Ovary (tissue), 9 donors: ENCODE data around the gene PGAP1. TPM values are rescaled to one million over a fixed set of nuclear protein-coding genes. Genes with fewer than 3 reads are reported as not detected.

Experiments used
- DNase-seq, 5 donors: peaks; one replicate each; pipeline ENCODE4 v3.0.0-alpha.2; 2019 to 2020
- H3K27ac ChIP-seq, 2 donors: fragments of 200-600 bp; one replicate each; pipeline versions ENCODE4 v1.5.1 to v1.8.0; 2019 to 2022
- H3K27me3 ChIP-seq: fragments of 200-600 bp; one replicate; pipeline ENCODE4 v1.8.0; 2022
- H3K36me3 ChIP-seq: fragments of 200-600 bp; sonication (generic); one replicate; pipeline ENCODE4 v1.5.1; 2019
- H3K4me1 ChIP-seq: one replicate; pipeline ENCODE4 v1.8.1; 2013; ENCODE audit warnings: mild to moderate bottlenecking, moderate library complexity; ENCODE audit not compliant: insufficient read depth
- H3K4me3 ChIP-seq: fragments of 200-600 bp; sonication (generic); one replicate; pipeline ENCODE4 v1.5.1; 2017
- H3K9me3 ChIP-seq, 2 donors: fragments of 200-600 bp in 1 of 2; sonication (generic) in 1 of 2; one replicate each; pipeline versions ENCODE4 v1.5.1 to v1.8.1; 2013 to 2019; ENCODE audit warnings: mild to moderate bottlenecking in 1 of 2, moderate library complexity in 1 of 2
- CTCF ChIP-seq, 3 donors: fragments of 450-650 bp in 2 of 3; fragments of 200-600 bp in 1 of 3; IDR thresholded peaks; one replicate each; pipeline versions ENCODE4 v1.5.1 to v1.8.0; 2016 to 2022; ENCODE audit warnings: antibody characterized with exemption in 3 of 3, mild to moderate bottlenecking in 1 of 3
- EP300 ChIP-seq: sonication (generic); formaldehyde crosslinking; IDR thresholded peaks from one replicate; pipeline ENCODE4 v1.6.1; 2017; ENCODE audit warnings: antibody characterized with exemption
- POLR2A ChIP-seq: fragments of 450-650 bp; IDR thresholded peaks from one replicate; pipeline ENCODE4 v1.6.1; 2017; ENCODE audit warnings: antibody characterized with exemption, mild to moderate bottlenecking, moderate library complexity
- WGBS, 3 donors: extraction: QIAGEN DNeasy Blood & Tissue Kit in 1 of 3; methylation state at CpG; one replicate each; pipeline versions ENCODE4 v1.1.5 to v1.1.7; 2013 to 2017; 5-methylcytosine and 5-hydroxymethylcytosine counted together
- intact Hi-C, 4 donors: fragments of 100-400 bp; cut with DNase I; formaldehyde crosslinking; loops; one replicate each; pipeline versions ENCODE4 v1.11.0 to v1.15.1; 2022 to 2023
- polyA plus RNA-seq, 2 donors: library from polyadenylated mRNA; stranded (reverse); fragments of 200-250 nt in 1 of 2; fragments of 350-450 nt in 1 of 2; fragmentation: Illumina TruSeq in 1 of 2; extraction: RNeasy Lipid Tissue Mini Kit (QIAGEN cat#74804) in 1 of 2; gene quantifications; one replicate each; pipeline ENCODE4 v1.2.3, GENCODE V29; 2013 to 2014
- total RNA-seq, 7 donors: library from RNA; depleted of rRNA in 2 of 7; stranded (reverse); fragments of >200 nt in 2 of 7; fragmentation: NEBNext Ultra II Directional in 3 of 7; extraction: Animal tissue kit (Norgen Biotek cat#: 25700) in 3 of 7; gene quantifications; one replicate each; pipeline versions ENCODE4 v1.1.0 to v1.2.4, GENCODE V29; 2016 to 2023
- donor health status: DM: no; HTN: no; CAD: no; lungs with moderate emphysema.
- donor health status: DM: no; HTN: no; CAD: no.
- donor health status: Bipolar disorder and iron deficiency.
- donor health status: DM: yes; HTN: yes; CAD: no.
- donor health status: DM: no; HTN: no; CAD: no.
- donor health status: DM: yes; HTN: yes; CAD: no.

Gene PGAP1
- total and polyA plus RNA-seq, 9 donors, result 3.2 to 39.1 (median 20.6) TPM

GRCh38 chr2:196959734-196960338 lies 33.3 kb upstream of the PGAP1 start:
- intact Hi-C loops, result no loop called here
- Histone ChIP-seq H3K27me3 (no peaks in the 10 kb centered on the region), H3K9me3 (no peaks in the 10 kb centered on the region), H3K36me3 (no peaks in the 10 kb centered on the region), H3K4me1 (no peaks in the 10 kb centered on the region), H3K27ac (no peak overlapping the region), H3K4me3 (no peak overlapping the region)
- no peak for DNase-seq
- WGBS, 3 donors, result 78 to 84% (median 79%) methylated on average over 3 of the region's 3 CpGs
- no peak for TF ChIP-seq POLR2A
- no peak for TF ChIP-seq CTCF (IDR thresholded peaks at IDR 0.05)
- no peak for TF ChIP-seq EP300

- no peaks in the 10 kb centered on the region for H3K27me3 ChIP-seq
- no peak for TF ChIP-seq POLR2A
- no peak for TF ChIP-seq CTCF (IDR thresholded peaks at IDR 0.05)
- no peak for TF ChIP-seq EP300
- no peak for DNase-seq
- no peak overlapping the region for H3K27ac ChIP-seq
- no peaks in the 10 kb centered on the region for H3K36me3 ChIP-seq
- 75 to 87% (median 85%) methylated on average over 2 of the region's 2 CpGs for WGBS, 3 donors
- intact Hi-C loops, result no loop called here
- H3K9me3 ChIP-seq, result no peaks in the 10 kb centered on the region
- H3K4me1 ChIP-seq, result no peaks in the 10 kb centered on the region
- no peak overlapping the region for H3K4me3 ChIP-seq
These were observed 32.8 kb upstream of the PGAP1 start for GRCh38 chr2:196959281-196959680.

GRCh38 chr2:196957881-196958525 lies 31.5 kb upstream of the PGAP1 start:
- DNase-seq, result no peak
- WGBS, 3 donors, result 74 to 87% (median 79%) methylated on average over 1 of the region's 1 CpG
- Histone ChIP-seq H3K9me3 (no peaks in the 10 kb centered on the region), H3K36me3 (no peaks in the 10 kb centered on the region), H3K4me1 (no peaks in the 10 kb centered on the region), H3K4me3 (no peak overlapping the region), H3K27ac (no peak overlapping the region), H3K27me3 (no peaks in the 10 kb centered on the region)
- intact Hi-C loops, result no loop called here
- TF ChIP-seq POLR2A (no peak), CTCF (IDR thresholded peaks at IDR 0.05) (no peak), EP300 (no peak)

- 90 to 93% (median 92%) methylated on average over 5 of the region's 5 CpGs for WGBS, 3 donors
- no peak overlapping the region for H3K4me3 ChIP-seq
- intact Hi-C loops, result no loop called here
These were observed 30.9 kb upstream of the PGAP1 start for GRCh38 chr2:196957442-196957841.

More at GRCh38 chr2:196957442-196957841, 30.9 kb upstream of the PGAP1 start:
- Histone ChIP-seq H3K9me3 (no peaks in the 10 kb centered on the region), H3K4me1 (no peaks in the 10 kb centered on the region), H3K27ac (no peak overlapping the region), H3K36me3 (no peaks in the 10 kb centered on the region), H3K27me3 (no peaks in the 10 kb centered on the region)
- no peak for DNase-seq
- TF ChIP-seq CTCF (IDR thresholded peaks at IDR 0.05) (no peak), POLR2A (no peak), EP300 (no peak)
